ENCODE results near the gene CCSAP. TPM values are rescaled to one million over a fixed set of nuclear protein-coding genes. Genes with fewer than 3 reads are reported as not detected.

The CCSAP gene
- total RNA-seq, 4 donors from 2014 or later, result 1.8 to 5.8 (median 2.8) TPM

DNA sequence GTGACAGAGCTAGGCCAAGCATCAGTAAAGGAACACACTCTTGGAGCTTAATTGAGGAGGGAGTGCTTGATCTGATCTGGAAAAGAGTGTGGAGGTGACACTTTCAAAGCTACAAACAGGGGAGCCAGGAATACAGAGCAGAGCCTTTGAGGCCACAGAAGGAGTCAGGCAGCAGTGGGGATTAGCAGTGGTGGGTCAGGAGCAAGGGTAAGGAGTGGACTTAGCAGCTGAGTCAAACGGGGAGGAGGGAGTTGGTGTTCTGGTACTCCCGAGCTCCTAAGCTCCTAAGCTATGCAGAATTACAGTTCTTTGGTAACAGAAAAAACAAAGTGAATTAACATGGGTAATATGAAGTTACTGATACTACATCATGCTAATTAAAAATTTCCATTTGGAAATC is 57.4 kb downstream of the CCSAP start:
- H3K9me3 ChIP-seq, result no peaks in the 10 kb centered on the region
- no peak overlapping the region for H3K27ac ChIP-seq
- H3K27me3 ChIP-seq, result no peaks in the 10 kb centered on the region
- peaks cover 0 to 16% (median 0%) of the 10 kb centered on the region in 3 donors for H3K36me3 ChIP-seq
- no peak overlapping the region for H3K4me3 ChIP-seq
- TF ChIP-seq POLR2A (IDR thresholded peaks at IDR 0.05), result no peak
- TF ChIP-seq, protein P1, sequence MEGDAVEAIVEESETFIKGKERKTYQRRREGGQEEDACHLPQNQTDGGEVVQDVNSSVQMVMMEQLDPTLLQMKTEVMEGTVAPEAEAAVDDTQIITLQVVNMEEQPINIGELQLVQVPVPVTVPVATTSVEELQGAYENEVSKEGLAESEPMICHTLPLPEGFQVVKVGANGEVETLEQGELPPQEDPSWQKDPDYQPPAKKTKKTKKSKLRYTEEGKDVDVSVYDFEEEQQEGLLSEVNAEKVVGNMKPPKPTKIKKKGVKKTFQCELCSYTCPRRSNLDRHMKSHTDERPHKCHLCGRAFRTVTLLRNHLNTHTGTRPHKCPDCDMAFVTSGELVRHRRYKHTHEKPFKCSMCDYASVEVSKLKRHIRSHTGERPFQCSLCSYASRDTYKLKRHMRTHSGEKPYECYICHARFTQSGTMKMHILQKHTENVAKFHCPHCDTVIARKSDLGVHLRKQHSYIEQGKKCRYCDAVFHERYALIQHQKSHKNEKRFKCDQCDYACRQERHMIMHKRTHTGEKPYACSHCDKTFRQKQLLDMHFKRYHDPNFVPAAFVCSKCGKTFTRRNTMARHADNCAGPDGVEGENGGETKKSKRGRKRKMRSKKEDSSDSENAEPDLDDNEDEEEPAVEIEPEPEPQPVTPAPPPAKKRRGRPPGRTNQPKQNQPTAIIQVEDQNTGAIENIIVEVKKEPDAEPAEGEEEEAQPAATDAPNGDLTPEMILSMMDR (IDR thresholded peaks at IDR 0.05), result no peak
- no peak for DNase-seq
- H3K4me1 ChIP-seq, result peaks cover 0 to 5% (median 0%) of the 10 kb centered on the region in 4 donors

DNA sequence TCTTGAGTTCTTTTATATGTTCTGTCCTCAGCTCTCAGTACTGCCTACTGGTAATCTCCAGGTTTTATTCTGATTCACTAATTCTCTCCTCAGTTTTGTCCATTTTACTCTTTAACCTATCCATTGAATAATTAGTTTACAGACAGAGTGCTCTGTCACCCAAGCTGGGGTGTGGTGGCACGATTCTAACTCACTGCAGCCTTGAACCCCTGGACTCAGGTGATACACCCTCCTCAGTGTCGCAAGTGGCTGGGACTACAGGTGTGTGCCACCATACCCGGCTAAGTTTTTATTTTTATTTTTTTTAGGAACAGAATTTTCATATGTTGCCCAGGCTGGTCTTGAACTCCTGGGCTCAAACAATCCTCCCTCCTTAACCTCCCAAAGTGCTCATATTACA is 58.0 kb downstream of the CCSAP start:
- no peak for DNase-seq
- Histone ChIP-seq H3K9me3 (no peaks in the 10 kb centered on the region), H3K4me3 (no peak overlapping the region), H3K4me1 (peaks cover 0 to 6% (median 0%) of the 10 kb centered on the region in 4 donors), H3K27me3 (no peaks in the 10 kb centered on the region), H3K27ac (no peak overlapping the region), H3K36me3 (peaks cover 0 to 11% (median 0%) of the 10 kb centered on the region in 3 donors)
- no peak for TF ChIP-seq POLR2A (IDR thresholded peaks at IDR 0.05)
- TF ChIP-seq, protein P1 (IDR thresholded peaks at IDR 0.05), result no peak

DNA sequence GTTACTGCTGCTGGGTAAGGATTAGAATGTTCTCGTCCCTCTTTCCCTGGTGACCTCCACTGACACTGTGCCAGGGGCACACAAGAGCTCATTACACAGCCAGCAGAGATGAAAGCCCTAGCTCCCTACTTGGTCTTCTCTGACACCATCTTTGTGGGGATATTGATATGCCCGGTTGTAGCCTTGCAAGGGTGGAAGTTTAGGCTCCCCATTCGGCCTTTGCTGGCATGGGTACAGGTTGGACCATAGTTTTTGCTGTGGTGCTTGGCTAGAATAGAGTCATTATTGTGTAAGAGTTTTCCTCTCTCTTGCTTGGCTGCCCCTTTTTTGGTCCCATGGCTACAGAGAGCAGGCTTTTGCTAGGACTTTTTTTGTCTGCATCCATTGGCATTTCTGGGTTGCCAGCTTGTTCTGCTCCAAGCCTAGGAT is 59.6 kb downstream of the CCSAP start:
- Histone ChIP-seq H3K27ac (no peak overlapping the region), H3K27me3 (no peaks in the 10 kb centered on the region), H3K4me3 (no peak overlapping the region), H3K9me3 (no peaks in the 10 kb centered on the region), H3K4me1 (peaks cover 0 to 6% (median 0%) of the 10 kb centered on the region in 4 donors), H3K36me3 (no peaks in the 10 kb centered on the region)
- DNase-seq, result no peak
- TF ChIP-seq, protein P1 (IDR thresholded peaks at IDR 0.05), result no peak
- no peak for TF ChIP-seq POLR2A (IDR thresholded peaks at IDR 0.05)

DNA sequence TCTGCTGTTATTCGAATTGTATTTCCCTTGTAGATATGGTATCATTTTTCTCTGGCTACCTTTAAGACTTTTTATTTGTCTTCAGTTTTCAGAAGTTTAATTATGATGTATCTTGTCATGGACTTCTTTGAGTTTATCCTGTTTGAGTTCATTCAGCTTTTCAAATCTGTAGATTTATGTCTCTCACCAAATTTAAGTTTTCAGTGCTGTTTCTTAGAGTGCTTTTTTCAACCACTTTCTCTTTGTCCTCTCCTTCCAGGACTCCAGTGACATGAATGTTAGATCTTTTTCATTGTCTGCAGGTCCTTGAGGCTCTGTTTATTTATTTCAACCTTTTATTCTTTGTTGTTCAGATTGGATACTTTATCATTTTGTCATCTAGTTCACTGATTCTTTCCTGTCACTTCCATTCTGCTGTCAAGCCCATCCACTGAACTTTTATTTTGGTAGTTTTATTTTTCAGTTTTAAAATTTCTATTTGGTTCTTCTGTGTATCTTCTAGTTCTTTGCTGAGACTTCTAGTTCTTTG is 60.5 kb downstream of the CCSAP start:
- Histone ChIP-seq H3K27ac (no peak overlapping the region), H3K4me3 (no peak overlapping the region), H3K36me3 (no peaks in the 10 kb centered on the region), H3K9me3 (no peaks in the 10 kb centered on the region), H3K4me1 (peaks cover 0 to 6% (median 0%) of the 10 kb centered on the region in 4 donors), H3K27me3 (no peaks in the 10 kb centered on the region)
- no peak for DNase-seq
- TF ChIP-seq, protein P1 (IDR thresholded peaks at IDR 0.05), result no peak
- TF ChIP-seq POLR2A (IDR thresholded peaks at IDR 0.05), result no peak

DNA sequence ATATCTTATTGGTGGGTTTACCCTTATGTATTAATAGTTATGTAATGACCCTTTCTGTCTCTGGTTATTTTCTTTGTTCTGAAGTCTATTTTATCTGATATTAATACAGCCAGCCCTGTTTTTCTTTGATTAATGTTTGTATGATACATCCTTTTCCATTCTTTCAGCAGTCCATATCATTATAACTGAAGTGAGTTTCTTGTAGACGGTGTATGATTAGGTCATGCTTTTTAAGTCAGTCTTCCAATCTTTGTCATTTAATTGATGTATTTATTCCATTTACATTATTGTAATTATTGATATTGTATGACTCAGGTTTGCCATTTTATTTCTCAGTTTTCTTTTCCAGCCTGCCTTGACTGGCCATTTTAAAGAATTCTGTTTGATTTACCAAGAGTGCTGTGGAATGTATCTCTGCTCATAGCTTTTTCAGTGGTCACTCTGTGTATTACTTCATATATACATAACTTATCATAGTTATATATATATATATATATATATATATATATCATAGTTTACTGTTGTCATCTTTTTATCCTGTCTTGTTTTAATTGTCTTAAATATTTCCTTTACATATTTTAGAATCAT is 61.4 kb downstream of the CCSAP start:
- Histone ChIP-seq H3K4me3 (no peak overlapping the region), H3K4me1 (peaks cover 0 to 6% (median 0%) of the 10 kb centered on the region in 4 donors), H3K9me3 (no peaks in the 10 kb centered on the region), H3K27me3 (no peaks in the 10 kb centered on the region), H3K27ac (no peak overlapping the region), H3K36me3 (no peaks in the 10 kb centered on the region)
- no peak for TF ChIP-seq POLR2A (IDR thresholded peaks at IDR 0.05)
- no peak for DNase-seq

DNA sequence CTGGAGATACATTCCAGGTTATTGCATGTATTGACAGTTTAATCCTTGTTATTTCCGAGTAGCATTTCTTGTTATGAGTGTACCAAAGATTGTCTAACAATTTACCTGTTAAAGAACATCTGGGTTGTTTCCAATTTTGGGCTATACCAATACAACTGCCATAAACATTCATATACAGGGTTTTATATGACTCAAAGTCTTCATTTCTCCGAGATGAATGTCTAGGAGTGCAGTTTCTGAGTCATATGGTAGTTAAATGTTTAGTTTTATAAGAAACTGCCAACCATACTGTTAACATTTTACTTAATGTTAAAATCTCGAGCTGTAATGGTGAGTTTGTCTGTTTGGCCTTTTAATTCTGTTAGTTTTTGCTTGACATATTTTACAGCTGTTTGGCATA is 61.9 kb downstream of the CCSAP start:
- Histone ChIP-seq H3K4me1 (peaks cover 0 to 6% (median 0%) of the 10 kb centered on the region in 4 donors), H3K27ac (no peak overlapping the region)

More for the DNA sequence above, 61.9 kb downstream of the CCSAP start:
- H3K27me3 ChIP-seq, result no peaks in the 10 kb centered on the region
- H3K4me3 ChIP-seq, result no peak overlapping the region
- no peak for DNase-seq
- H3K9me3 ChIP-seq, result no peaks in the 10 kb centered on the region
- TF ChIP-seq, protein P1 (IDR thresholded peaks at IDR 0.05), result no peak
- no peak for TF ChIP-seq POLR2A (IDR thresholded peaks at IDR 0.05)
- no peaks in the 10 kb centered on the region for H3K36me3 ChIP-seq

Data from Peyer's patch (tissue), 4 donors.